NB4 (cell line): ENCODE results near the gene CEP162.
A peak's percentile ranks its signal among the peaks of the same experiment; 100 is the strongest.
"Not testable (repeated sequence)": the region's sequence is repeated elsewhere in the genome, so short reads cannot be mapped to it uniquely, and the experiment has no call there.

Source experiments
- DNase-seq: peaks from one replicate; pipeline ENCODE4 v3.0.0; 2010; ENCODE audit warnings: low read depth
- H3K4me3 ChIP-seq: one replicate; pipeline ENCODE4 v1.5.1; 2011; ENCODE audit warnings: mild to moderate bottlenecking, low read depth, low read length, moderate library complexity
- CTCF ChIP-seq: IDR thresholded peaks from one replicate; pipeline ENCODE4 v1.5.1; 2012; ENCODE audit warnings: low read depth, low read length
- MYC ChIP-seq: IDR thresholded peaks from 2 replicates; pipeline ENCODE4 v1.6.1; 2011; ENCODE audit warnings: low read depth, low read length
- POLR2A ChIP-seq: IDR thresholded peaks from 2 replicates; pipeline ENCODE4 v1.6.1; 2011; ENCODE audit warnings: mild to moderate bottlenecking; ENCODE audit not compliant: insufficient read length; ENCODE audit errors: extremely low read depth
- TF ChIP-seq, protein P1 (sequence below): IDR thresholded peaks from 2 replicates; pipeline ENCODE4 v1.6.1; 2011; ENCODE audit warnings: low read depth, low read length

CEP162 gene

DNA sequence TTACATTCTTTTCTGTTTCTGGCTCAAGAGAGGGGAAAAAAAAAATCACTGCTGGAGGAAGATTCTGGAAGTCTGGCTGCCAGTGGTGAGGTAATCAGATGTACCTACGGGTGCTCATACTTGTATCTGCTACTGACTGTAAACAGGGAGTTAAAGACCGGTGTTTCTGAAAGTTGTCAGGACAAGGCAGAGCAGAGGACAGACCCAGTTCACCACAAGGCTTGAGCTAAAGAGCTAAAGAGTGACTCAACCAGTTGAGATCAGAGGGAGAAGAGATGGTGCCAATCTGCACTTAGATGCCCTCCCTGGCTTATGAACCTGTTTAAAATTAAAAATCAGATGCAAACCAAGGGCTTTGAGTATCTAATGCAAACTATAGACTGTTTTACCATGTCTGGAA is 55.4 kb downstream of the CEP162 start:
- no peak for DNase-seq
- no peak for TF ChIP-seq MYC
- no peak for TF ChIP-seq POLR2A
- TF ChIP-seq, protein P1, sequence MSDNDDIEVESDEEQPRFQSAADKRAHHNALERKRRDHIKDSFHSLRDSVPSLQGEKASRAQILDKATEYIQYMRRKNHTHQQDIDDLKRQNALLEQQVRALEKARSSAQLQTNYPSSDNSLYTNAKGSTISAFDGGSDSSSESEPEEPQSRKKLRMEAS = no peak
- TF ChIP-seq CTCF = no peak
- no peak overlapping the region for H3K4me3 ChIP-seq

DNA sequence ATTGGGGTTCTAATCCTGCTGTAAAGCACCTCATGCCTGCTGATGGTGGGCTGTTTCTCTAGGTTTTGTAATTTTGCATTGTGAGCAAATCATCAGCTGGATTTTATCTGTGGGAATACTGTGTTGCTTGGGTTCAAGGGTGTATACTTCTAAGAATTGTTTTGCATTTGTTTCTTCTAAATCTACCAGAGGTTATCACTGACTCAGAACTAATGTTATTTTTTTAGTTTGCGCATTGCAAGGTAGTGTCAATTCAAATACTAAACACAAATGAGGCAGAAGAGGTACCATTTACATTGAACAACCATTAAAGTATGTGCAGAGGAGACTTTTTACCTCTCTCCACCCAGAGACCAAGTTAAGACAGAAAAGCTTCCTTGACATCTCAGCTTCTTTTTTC is 60.0 kb downstream of the CEP162 start:
- H3K4me3 ChIP-seq = no peak overlapping the region
- TF ChIP-seq, protein P1 = no peak
- no peak for TF ChIP-seq MYC
- TF ChIP-seq POLR2A = no peak
- no peak for TF ChIP-seq CTCF
- DNase-seq = no peak

DNA sequence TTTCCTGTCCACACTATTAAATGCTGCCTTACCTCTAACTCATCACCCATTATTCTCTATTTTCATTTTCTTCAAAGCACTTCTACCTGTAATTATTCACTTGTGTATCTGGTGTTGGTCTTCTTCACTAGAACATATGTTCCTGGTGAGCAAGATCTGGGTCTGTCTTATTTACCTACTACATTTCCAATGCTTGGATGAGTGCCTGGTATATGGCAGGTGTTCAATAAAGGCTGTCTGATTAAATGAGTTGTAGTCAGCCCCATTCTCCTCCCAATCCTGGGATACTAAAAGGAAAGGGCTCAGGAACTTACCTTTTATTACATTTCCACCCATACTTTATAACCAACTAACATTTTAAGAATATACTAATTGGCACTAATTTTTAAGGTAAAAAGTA is 61.0 kb downstream of the CEP162 start:
- TF ChIP-seq, protein P1 = no peak
- TF ChIP-seq POLR2A (no peak), MYC (no peak), CTCF (no peak)
- DNase-seq = no peak
- no peak overlapping the region for H3K4me3 ChIP-seq

GRCh38 chr6:84164328-84164727 is 63.1 kb downstream of the CEP162 start:
- H3K4me3 ChIP-seq, DNase-seq: not testable (repeated sequence)

DNA sequence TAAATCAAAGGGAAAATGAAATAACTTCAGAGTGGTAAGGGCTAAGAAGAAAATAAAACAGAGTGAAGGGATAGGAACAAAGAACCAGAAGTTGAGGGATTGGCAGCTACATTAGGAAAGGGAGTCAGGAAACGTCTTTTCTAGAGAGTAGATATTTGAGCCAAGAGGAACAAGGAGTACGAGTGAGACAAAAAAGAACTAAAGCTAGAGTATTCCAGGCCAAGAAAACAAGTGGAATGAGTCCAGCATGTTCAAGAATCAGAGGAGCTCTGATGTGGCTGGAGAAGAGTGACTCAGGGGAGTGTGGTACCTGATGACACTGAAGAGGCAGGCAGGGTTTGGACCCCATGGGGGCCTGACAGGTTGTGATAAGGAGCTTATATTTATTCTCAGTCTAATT is 66.3 kb downstream of the CEP162 start:
- no peak overlapping the region for H3K4me3 ChIP-seq
- no peak for DNase-seq
- TF ChIP-seq MYC (no peak), POLR2A (no peak), CTCF (no peak)
- TF ChIP-seq, protein P1 = no peak

DNA sequence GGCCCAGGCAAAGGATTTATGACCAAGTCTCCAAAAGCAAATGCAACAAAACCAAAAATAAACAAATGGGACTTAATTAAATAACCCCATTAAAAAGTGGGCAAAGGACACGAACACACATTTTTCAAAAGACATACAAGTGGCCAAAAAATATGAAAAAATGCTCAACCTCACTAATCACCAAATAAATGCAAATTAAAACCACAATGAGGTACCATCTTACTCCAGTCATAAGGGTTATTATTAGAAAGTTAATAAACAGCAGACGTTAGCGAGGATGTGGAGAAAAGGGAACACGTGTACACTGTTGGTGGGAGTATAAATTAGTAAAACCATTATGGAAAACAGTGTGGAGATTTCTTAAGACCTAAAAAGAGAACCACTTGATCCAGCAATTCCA is 71.1 kb downstream of the CEP162 start:
- no peak for TF ChIP-seq POLR2A
- TF ChIP-seq, protein P1 = no peak
- TF ChIP-seq MYC = no peak
- TF ChIP-seq CTCF = no peak
- no peak for DNase-seq
- H3K4me3 ChIP-seq = no peak overlapping the region

- TF ChIP-seq MYC = no peak
- TF ChIP-seq, protein P1 = no peak
- TF ChIP-seq POLR2A = no peak
- no peak for TF ChIP-seq CTCF
- DNase-seq = peak; percentile 12
- H3K4me3 ChIP-seq = no peak overlapping the region
Measured at GRCh38 chr6:84151669-84152068, 75.8 kb downstream of the CEP162 start.
